Trophoblast cell (in vitro differentiated cells and primary cell): ENCODE measurements around the gene PROZ.

Experiments
- DNase-seq, 2 donors: peaks; one replicate each; pipeline ENCODE4 v3.0.0-alpha.2; 2016
- H2AFZ ChIP-seq: 2 replicates; pipeline ENCODE4 v1.6.1; 2013; ENCODE audit warnings: low read length, moderate library complexity, mild to moderate bottlenecking; ENCODE audit not compliant: insufficient read depth, poor library complexity
- H2AK5ac ChIP-seq: 2 replicates; pipeline ENCODE4 v1.6.1; 2013; ENCODE audit warnings: mild to moderate bottlenecking, low read length
- H2BK120ac ChIP-seq: 2 replicates; pipeline ENCODE4 v1.6.1; 2013; ENCODE audit warnings: low read length, mild to moderate bottlenecking, moderate library complexity; ENCODE audit not compliant: insufficient read depth, poor library complexity
- H2BK12ac ChIP-seq: 2 replicates; pipeline ENCODE4 v1.6.1; 2013; ENCODE audit warnings: mild to moderate bottlenecking, low read length, moderate library complexity
- H2BK5ac ChIP-seq: 2 replicates; pipeline ENCODE4 v1.6.1; 2013; ENCODE audit warnings: low read length, low read depth, moderate library complexity, mild to moderate bottlenecking; ENCODE audit not compliant: poor library complexity
- H3K14ac ChIP-seq: 2 replicates; pipeline ENCODE4 v1.6.1; 2013; ENCODE audit warnings: mild to moderate bottlenecking, low read length
- H3K18ac ChIP-seq: 2 replicates; pipeline ENCODE4 v1.6.1; 2013; ENCODE audit warnings: mild to moderate bottlenecking, low read length
- H3K23ac ChIP-seq: 2 replicates; pipeline ENCODE4 v1.6.1; 2013; ENCODE audit warnings: low read length
- H3K27ac ChIP-seq: 2 replicates; pipeline ENCODE4 v1.5.1; 2013; ENCODE audit warnings: low read depth, mild to moderate bottlenecking, inconsistent platforms, low read length, moderate library complexity
- H3K27me3 ChIP-seq: 2 replicates; pipeline ENCODE4 v1.6.1; 2013; ENCODE audit warnings: inconsistent platforms, mild to moderate bottlenecking, low read length, moderate library complexity; ENCODE audit not compliant: insufficient read depth
- H3K36me3 ChIP-seq, 2 experiments: 1 replicate in 1 of 2; 2 replicates in 1 of 2; pipeline ENCODE4 v1.6.1; 2013; ENCODE audit warnings: low read length in 2 of 2, mild to moderate bottlenecking in 2 of 2, moderate library complexity in 1 of 2; ENCODE audit not compliant: insufficient read depth in 2 of 2, control insufficient read depth in 1 of 2
- H3K4ac ChIP-seq: 2 replicates; pipeline ENCODE4 v1.6.1; 2013; ENCODE audit warnings: low read depth, mild to moderate bottlenecking, low read length, moderate library complexity
- H3K4me1 ChIP-seq, 2 experiments: 1 replicate in 1 of 2; 2 replicates in 1 of 2; pipeline ENCODE4 v1.6.1; 2013; ENCODE audit warnings: low read length in 2 of 2, mild to moderate bottlenecking in 2 of 2, moderate library complexity in 1 of 2; ENCODE audit not compliant: insufficient read depth in 2 of 2, control insufficient read depth in 1 of 2
- H3K4me2 ChIP-seq: 2 replicates; pipeline ENCODE4 v1.6.1; 2013; ENCODE audit warnings: inconsistent platforms, mild to moderate bottlenecking, low read length, moderate library complexity
- H3K4me3 ChIP-seq: 2 replicates; pipeline ENCODE4 v1.5.1; 2013; ENCODE audit warnings: mild to moderate bottlenecking, low read depth, low read length, inconsistent platforms
- H3K79me1 ChIP-seq: one replicate; pipeline ENCODE4 v1.6.1; 2013; ENCODE audit warnings: low read length
- H3K79me2 ChIP-seq: 2 replicates; pipeline ENCODE4 v1.6.1; 2013; ENCODE audit warnings: low read length, mild to moderate bottlenecking; ENCODE audit not compliant: control insufficient read depth, insufficient read depth, poor library complexity
- H3K9ac ChIP-seq: 2 replicates; pipeline ENCODE4 v1.6.1; 2013; ENCODE audit warnings: mild to moderate bottlenecking, low read length
- H3K9me3 ChIP-seq: 2 replicates; pipeline ENCODE4 v1.6.1; 2013; ENCODE audit warnings: low read depth, mild to moderate bottlenecking, control low read depth, inconsistent platforms, low read length; ENCODE audit not compliant: insufficient read depth
- H4K12ac ChIP-seq: 2 replicates; pipeline ENCODE4 v1.6.1; 2013; ENCODE audit warnings: low read depth, mild to moderate bottlenecking, low read length, moderate library complexity
- H4K8ac ChIP-seq: 2 replicates; pipeline ENCODE4 v1.6.1; 2013; ENCODE audit warnings: low read depth, mild to moderate bottlenecking, low read length, moderate library complexity
- H4K91ac ChIP-seq: one replicate; pipeline ENCODE4 v1.6.1; 2013; ENCODE audit warnings: low read depth, mild to moderate bottlenecking, low read length, moderate library complexity
- WGBS: extraction: QIAGEN DNeasy Blood & Tissue Kit; methylation state at CpG from one replicate; pipeline ENCODE4 v1.1.7; 2013; ENCODE audit warnings: missing lambda C conversion rate; ENCODE audit not compliant: insufficient read length, insufficient coverage; ENCODE audit errors: extremely low coverage; 5-methylcytosine and 5-hydroxymethylcytosine counted together

Gene PROZ

DNA sequence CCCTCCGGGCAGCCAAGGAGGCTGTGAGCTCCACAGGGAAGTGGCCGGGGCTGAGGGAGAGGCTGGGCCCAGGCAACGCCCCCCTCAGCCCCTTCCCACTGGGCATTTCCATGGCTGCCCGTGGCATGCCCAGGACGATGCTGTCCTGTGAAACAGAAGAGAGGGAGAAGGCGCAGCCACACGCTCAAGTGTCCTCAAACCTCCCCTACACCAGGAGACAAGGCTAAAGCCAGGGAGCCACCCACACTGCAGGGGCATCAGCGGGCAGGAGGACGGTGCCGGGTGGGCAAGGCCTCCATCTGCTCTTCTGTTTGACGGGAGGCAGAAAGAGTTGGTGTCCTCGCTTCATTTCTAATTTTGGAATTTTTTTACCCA is 14.2 kb upstream of the PROZ start:
- H3K14ac ChIP-seq = no peak overlapping the region
- H3K79me2 ChIP-seq = no peaks in the 10 kb centered on the region
- no peaks in the 10 kb centered on the region for H3K4me1 ChIP-seq
- peaks cover 5% of the 10 kb centered on the region for H3K9me3 ChIP-seq
- no peak overlapping the region for H2AFZ ChIP-seq
- H3K4me2 ChIP-seq = no peak overlapping the region
- no peak overlapping the region for H3K4ac ChIP-seq
- H3K23ac ChIP-seq = no peak overlapping the region
- H4K12ac ChIP-seq = no peak overlapping the region
- no CpG with 5 or more reads among the region's 12 CpGs for WGBS
- no peak overlapping the region for H3K9ac ChIP-seq
- no peak overlapping the region for H2BK120ac ChIP-seq
- no peak overlapping the region for H2BK5ac ChIP-seq
- no peak overlapping the region for H4K91ac ChIP-seq
- H3K27ac ChIP-seq = no peak overlapping the region
- H2BK12ac ChIP-seq = no peak overlapping the region
- no peak for DNase-seq
- H3K4me3 ChIP-seq = peak overlapping the region; percentile 10
- H3K18ac ChIP-seq = no peak overlapping the region
- H3K36me3 ChIP-seq = no peaks in the 10 kb centered on the region
- H3K27me3 ChIP-seq = no peaks in the 10 kb centered on the region
- no peak overlapping the region for H2AK5ac ChIP-seq
- no peaks in the 10 kb centered on the region for H3K79me1 ChIP-seq
- H4K8ac ChIP-seq = no peak overlapping the region

DNA sequence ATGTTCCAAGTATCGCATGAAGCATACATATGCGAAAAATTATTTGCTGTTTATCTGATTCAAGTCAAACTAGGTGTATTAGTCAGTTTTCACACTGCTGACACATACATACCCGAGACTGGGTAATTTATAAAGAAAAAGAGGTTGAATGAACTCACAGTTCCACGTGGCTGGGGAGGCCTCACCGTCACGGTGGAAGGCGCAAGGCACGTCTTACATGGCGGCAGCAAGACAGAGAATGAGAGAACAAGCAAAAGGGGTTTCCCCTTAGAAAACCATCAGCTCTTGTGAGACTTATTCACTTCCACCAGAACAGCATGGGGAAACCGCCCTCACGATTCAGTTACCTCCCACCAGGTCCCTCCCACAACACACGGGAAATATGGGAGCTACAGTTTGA is 13.0 kb upstream of the PROZ start:
- Histone ChIP-seq H3K4me1 (no peaks in the 10 kb centered on the region), H2BK12ac (no peak overlapping the region), H3K9ac (no peak overlapping the region), H2BK120ac (no peak overlapping the region), H3K14ac (no peak overlapping the region), H2AK5ac (no peak overlapping the region), H4K91ac (no peak overlapping the region), H2AFZ (no peak overlapping the region), H2BK5ac (no peak overlapping the region), H3K79me2 (no peaks in the 10 kb centered on the region), H3K27me3 (no peaks in the 10 kb centered on the region), H4K12ac (no peak overlapping the region), H4K8ac (no peak overlapping the region), H3K27ac (no peak overlapping the region), H3K18ac (no peak overlapping the region), H3K23ac (no peak overlapping the region), H3K4ac (no peak overlapping the region), H3K4me2 (no peak overlapping the region), H3K79me1 (no peaks in the 10 kb centered on the region), H3K9me3 (peaks cover 4% of the 10 kb centered on the region), H3K4me3 (no peak overlapping the region), H3K36me3 (no peaks in the 10 kb centered on the region)
- WGBS = no CpG with 5 or more reads among the region's 12 CpGs
- no peak for DNase-seq

DNA sequence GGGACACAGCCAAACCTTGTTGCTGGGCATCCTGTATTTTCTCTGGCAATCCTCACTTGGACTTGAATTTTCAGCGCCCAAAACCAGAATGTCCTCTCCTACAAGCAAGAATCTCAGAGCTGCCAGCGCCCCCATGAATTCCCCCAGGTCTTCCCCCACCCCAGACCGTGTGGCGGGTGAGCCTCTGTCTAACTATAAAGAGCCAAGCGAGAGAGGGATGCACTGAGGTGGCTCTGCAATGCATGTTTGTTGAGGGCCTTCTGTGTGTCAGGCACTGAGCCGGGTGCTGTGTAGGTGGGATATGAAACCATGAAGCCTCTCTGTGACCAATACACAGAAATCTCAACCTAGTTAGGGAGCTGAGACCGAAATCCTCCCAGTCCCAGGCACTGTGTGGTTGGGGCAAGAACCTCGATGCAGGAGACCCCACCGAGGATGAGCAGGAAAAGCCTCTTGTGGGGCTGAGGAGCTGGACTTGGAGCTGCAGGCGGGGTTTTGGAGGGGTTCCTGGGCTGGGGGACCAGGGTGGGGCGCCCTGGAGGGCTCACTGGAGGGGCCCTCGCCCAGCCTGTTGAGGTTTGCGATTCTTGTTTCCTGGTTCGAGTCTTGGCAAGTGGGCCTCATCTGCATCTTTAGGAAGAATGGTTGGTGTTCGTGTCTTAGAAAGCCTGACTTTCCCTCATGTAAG is 12.4 kb upstream of the PROZ start:
- no peak overlapping the region for H3K9ac ChIP-seq
- H3K4me3 ChIP-seq = no peak overlapping the region
- no peak overlapping the region for H3K18ac ChIP-seq
- no peaks in the 10 kb centered on the region for H3K36me3 ChIP-seq
- H3K14ac ChIP-seq = no peak overlapping the region
- H4K91ac ChIP-seq = no peak overlapping the region
- no peak overlapping the region for H3K4me2 ChIP-seq
- no peaks in the 10 kb centered on the region for H3K79me1 ChIP-seq
- no CpG with 5 or more reads among the region's 15 CpGs for WGBS
- no peak overlapping the region for H2BK12ac ChIP-seq
- peaks cover 1% of the 10 kb centered on the region for H3K27me3 ChIP-seq
- no peak overlapping the region for H2BK5ac ChIP-seq
- no peak overlapping the region for H2AK5ac ChIP-seq
- H3K23ac ChIP-seq = no peak overlapping the region
- H2AFZ ChIP-seq = no peak overlapping the region
- H4K12ac ChIP-seq = no peak overlapping the region
- H3K9me3 ChIP-seq = peaks cover 3% of the 10 kb centered on the region
- no peak overlapping the region for H4K8ac ChIP-seq
- no peak for DNase-seq
- no peak overlapping the region for H3K27ac ChIP-seq
- no peak overlapping the region for H2BK120ac ChIP-seq
- H3K4me1 ChIP-seq = no peaks in the 10 kb centered on the region
- no peak overlapping the region for H3K4ac ChIP-seq
- no peaks in the 10 kb centered on the region for H3K79me2 ChIP-seq

DNA sequence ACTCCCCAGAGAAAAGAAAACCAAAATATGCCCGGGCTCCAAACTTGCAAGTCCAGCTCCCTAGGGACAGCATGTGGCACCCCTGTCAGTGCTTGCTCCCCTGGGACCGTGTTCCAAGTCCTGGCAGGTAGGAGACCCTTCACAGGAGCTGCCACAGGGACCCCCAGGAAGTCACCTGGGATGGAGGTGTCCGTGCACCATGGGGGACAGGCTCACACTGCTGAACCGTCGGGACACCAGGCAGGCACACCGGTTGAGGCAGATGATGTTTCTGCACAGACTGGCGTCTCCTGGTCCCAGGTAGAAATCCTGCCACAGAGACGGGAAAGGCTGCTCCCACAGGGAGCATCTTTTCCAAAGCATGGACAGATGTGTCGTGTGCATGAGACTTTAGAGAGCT is 11.7 kb upstream of the PROZ start:
- peaks cover 3% of the 10 kb centered on the region for H3K9me3 ChIP-seq
- H3K27me3 ChIP-seq = peaks cover 3% of the 10 kb centered on the region
- H4K91ac ChIP-seq = no peak overlapping the region
- no peak overlapping the region for H3K4ac ChIP-seq
- no CpG with 5 or more reads among the region's 9 CpGs for WGBS
- H3K4me1 ChIP-seq = no peaks in the 10 kb centered on the region
- H3K4me3 ChIP-seq = no peak overlapping the region
- no peak overlapping the region for H3K23ac ChIP-seq
- no peak overlapping the region for H2BK5ac ChIP-seq
- no peaks in the 10 kb centered on the region for H3K36me3 ChIP-seq
- no peak overlapping the region for H3K18ac ChIP-seq
- no peak overlapping the region for H3K27ac ChIP-seq
- no peak overlapping the region for H3K4me2 ChIP-seq
- no peak overlapping the region for H4K12ac ChIP-seq
- no peak overlapping the region for H3K9ac ChIP-seq
- no peaks in the 10 kb centered on the region for H3K79me1 ChIP-seq
- no peak for DNase-seq
- no peaks in the 10 kb centered on the region for H3K79me2 ChIP-seq
- no peak overlapping the region for H4K8ac ChIP-seq
- H2AFZ ChIP-seq = no peak overlapping the region
- no peak overlapping the region for H2AK5ac ChIP-seq
- no peak overlapping the region for H2BK120ac ChIP-seq
- H2BK12ac ChIP-seq = no peak overlapping the region
- H3K14ac ChIP-seq = no peak overlapping the region
